ENCODE measurements around the gene ATP5MG.

Gene ATP5MG

GRCh38 chr11:118442908-118443589 is 41.6 kb downstream of the ATP5MG start:
- no peak for DNase-seq

GRCh38 chr11:118443590-118444218 is 42.3 kb downstream of the ATP5MG start:
- DNase-seq = no peak

- DNase-seq = no peak
These were observed 46.0 kb downstream of the ATP5MG start for GRCh38 chr11:118447423-118447822.

GRCh38 chr11:118448294-118448693 is 46.9 kb downstream of the ATP5MG start:
- no peak for DNase-seq

- no peak for DNase-seq
These were observed 48.0 kb downstream of the ATP5MG start for GRCh38 chr11:118449316-118449918.

GRCh38 chr11:118450451-118450850 is 49.0 kb downstream of the ATP5MG start:
- DNase-seq = no peak

Measured in COR-L47 (cell line).